Right lobe of liver (tissue), 6 donors: ENCODE results near the gene SERPINB10. TPM values are rescaled to one million over a fixed set of nuclear protein-coding genes. Genes with fewer than 3 reads are reported as not detected.

ENCODE experiments used
- ATAC-seq, 4 donors: fragments of 200-7000 bp; cut with Tn5 transposase; one replicate each; pipeline ENCODE4 v1.9.1; 2020; ENCODE audit warnings: mild to moderate bottlenecking in 4 of 4, moderate library complexity in 4 of 4
- DNase-seq, 3 donors: peaks; one replicate each; pipeline ENCODE4 v3.0.0-alpha.2; 2020
- H3K27ac ChIP-seq, 3 donors: fragments of 200-600 bp; one replicate each; pipeline ENCODE4 v1.8.0; 2022
- H3K27me3 ChIP-seq, 2 donors: fragments of 200-600 bp; one replicate each; pipeline ENCODE4 v1.8.0; 2022
- H3K36me3 ChIP-seq, 4 donors: fragments of 200-600 bp; sonication (generic) in 1 of 4; one replicate each; pipeline versions ENCODE4 v1.5.1 to v1.8.0; 2017 to 2022; ENCODE audit warnings: control low read depth in 1 of 4
- H3K4me1 ChIP-seq, 4 donors: fragments of 200-600 bp; sonication (generic) in 1 of 4; one replicate each; pipeline versions ENCODE4 v1.5.1 to v1.8.0; 2017 to 2022; ENCODE audit warnings: control low read depth in 1 of 4
- H3K4me3 ChIP-seq, 3 donors: fragments of 200-600 bp; one replicate each; pipeline ENCODE4 v1.8.0; 2022
- H3K9me3 ChIP-seq, 4 donors: fragments of 200-600 bp; sonication (generic) in 1 of 4; one replicate each; pipeline versions ENCODE4 v1.5.1 to v1.8.0; 2017 to 2022; ENCODE audit warnings: control low read depth in 1 of 4
- POLR2A ChIP-seq: fragments of 450-650 bp; IDR thresholded peaks from one replicate; pipeline ENCODE4 v1.6.1; 2017; ENCODE audit warnings: antibody characterized with exemption, mild to moderate bottlenecking
- WGBS: methylation state at CpG from one replicate; pipeline ENCODE4 v1.1.6; 2018; ENCODE audit warnings: low coverage, low lambda C conversion rate; ENCODE audit not compliant: insufficient coverage; ENCODE audit errors: missing lambda C conversion rate; 5-methylcytosine and 5-hydroxymethylcytosine counted together
- intact Hi-C, 2 donors: fragments of 100-400 bp; cut with DNase I; formaldehyde crosslinking; loops; one replicate each; pipeline versions ENCODE4 v1.11.2 to v1.14.1; 2022
- total RNA-seq, 6 experiments: library from RNA; depleted of rRNA in 2 of 6; stranded (reverse); fragments of >200 nt in 2 of 6; fragmentation: NEBNext Ultra II Directional in 3 of 6; extraction: Animal tissue kit (Norgen Biotek cat#: 25700) in 3 of 6; gene quantifications; one replicate each; pipeline versions ENCODE4 v1.1.0 to v1.2.4, GENCODE V29; 2016 to 2023
- TF ChIP-seq, protein P1 (sequence below), 4 donors: fragments of 200-600 bp in 3 of 4; fragments of 450-650 bp in 1 of 4; IDR thresholded peaks; one replicate each; pipeline versions ENCODE4 v1.5.1 to v1.8.0; 2016 to 2022; ENCODE audit warnings: antibody characterized with exemption in 4 of 4, mild to moderate bottlenecking in 2 of 4
- donor health status: DM: no; HTN: yes; CAD: no.
- donor health status: DM: no; HTN: no; CAD: no.
- donor health status: DM: no; HTN: no; CAD: no.
- donor health status: DM: no; HTN: yes; CAD: no.
- donor health status: DM: no; HTN: yes; CAD: no.

Gene SERPINB10
- total RNA-seq, 6 experiments from 2014 or later, result 0.24 TPM; not detected in 5

DNA sequence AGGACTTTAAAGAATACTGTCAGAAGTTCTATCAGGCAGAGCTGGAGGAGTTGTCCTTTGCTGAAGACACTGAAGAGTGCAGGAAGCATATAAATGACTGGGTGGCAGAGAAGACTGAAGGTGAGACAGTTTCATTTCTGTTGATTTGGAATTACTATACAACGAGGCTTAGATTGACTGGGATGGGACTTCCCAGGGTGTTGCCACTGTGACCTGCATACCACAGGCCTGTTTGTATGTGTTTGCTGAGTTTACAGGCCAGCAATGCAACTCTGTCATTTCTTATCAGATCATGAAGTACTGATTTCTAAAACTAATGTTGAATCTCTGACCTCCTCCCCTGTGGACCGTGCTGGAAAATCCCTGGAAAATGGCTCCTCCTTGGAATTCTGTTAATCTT is 74.0 kb downstream of the SERPINB10 start:
- ATAC-seq, result peak; percentile 38 to 92 (median 64)
- peaks cover 0 to 31% (median 2%) of the 10 kb centered on the region in 4 donors for H3K36me3 ChIP-seq
- H3K4me3 ChIP-seq, result no peak overlapping the region
- no peak for DNase-seq
- H3K9me3 ChIP-seq, result no peaks in the 10 kb centered on the region
- intact Hi-C loops, result no loop called here
- no peaks in the 10 kb centered on the region for H3K27me3 ChIP-seq
- peaks cover 0 to 13% (median 2%) of the 10 kb centered on the region in 4 donors for H3K4me1 ChIP-seq
- TF ChIP-seq POLR2A, result no peak
- 20% methylated on average over 1 of the region's 2 CpGs for WGBS
- H3K27ac ChIP-seq, result peak overlapping the region in 1 of 3 donors; percentile 15

DNA sequence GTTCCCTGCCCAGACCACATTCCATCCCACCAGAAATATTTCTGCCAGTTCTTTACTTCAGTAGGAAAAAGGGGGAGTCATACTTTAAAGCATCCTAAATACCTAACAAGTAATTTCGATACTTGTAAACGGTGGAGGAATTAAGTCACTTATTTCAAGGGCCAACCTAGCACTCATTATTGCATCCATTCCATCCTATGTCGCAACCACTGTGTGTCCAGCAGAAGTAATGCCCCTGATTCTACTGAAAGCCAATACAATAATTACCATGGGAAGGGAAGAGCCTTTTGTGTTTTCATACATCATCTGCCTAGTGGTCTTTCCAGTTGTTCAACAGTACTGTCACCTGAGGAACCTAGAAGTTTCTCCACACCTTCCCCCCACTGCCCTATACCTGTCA is 74.6 kb downstream of the SERPINB10 start:
- Histone ChIP-seq H3K4me3 (no peak overlapping the region), H3K4me1 (peaks cover 0 to 13% (median 2%) of the 10 kb centered on the region in 4 donors), H3K27me3 (no peaks in the 10 kb centered on the region), H3K36me3 (peaks cover 0 to 37% (median 2%) of the 10 kb centered on the region in 4 donors), H3K9me3 (no peaks in the 10 kb centered on the region), H3K27ac (no peak overlapping the region)
- no peak for TF ChIP-seq POLR2A
- TF ChIP-seq, protein P1, sequence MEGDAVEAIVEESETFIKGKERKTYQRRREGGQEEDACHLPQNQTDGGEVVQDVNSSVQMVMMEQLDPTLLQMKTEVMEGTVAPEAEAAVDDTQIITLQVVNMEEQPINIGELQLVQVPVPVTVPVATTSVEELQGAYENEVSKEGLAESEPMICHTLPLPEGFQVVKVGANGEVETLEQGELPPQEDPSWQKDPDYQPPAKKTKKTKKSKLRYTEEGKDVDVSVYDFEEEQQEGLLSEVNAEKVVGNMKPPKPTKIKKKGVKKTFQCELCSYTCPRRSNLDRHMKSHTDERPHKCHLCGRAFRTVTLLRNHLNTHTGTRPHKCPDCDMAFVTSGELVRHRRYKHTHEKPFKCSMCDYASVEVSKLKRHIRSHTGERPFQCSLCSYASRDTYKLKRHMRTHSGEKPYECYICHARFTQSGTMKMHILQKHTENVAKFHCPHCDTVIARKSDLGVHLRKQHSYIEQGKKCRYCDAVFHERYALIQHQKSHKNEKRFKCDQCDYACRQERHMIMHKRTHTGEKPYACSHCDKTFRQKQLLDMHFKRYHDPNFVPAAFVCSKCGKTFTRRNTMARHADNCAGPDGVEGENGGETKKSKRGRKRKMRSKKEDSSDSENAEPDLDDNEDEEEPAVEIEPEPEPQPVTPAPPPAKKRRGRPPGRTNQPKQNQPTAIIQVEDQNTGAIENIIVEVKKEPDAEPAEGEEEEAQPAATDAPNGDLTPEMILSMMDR (IDR thresholded peaks at IDR 0.05), result no peak
- 60% methylated on average over 3 of the region's 3 CpGs for WGBS
- intact Hi-C loops, result no loop called here
- DNase-seq (no peak), ATAC-seq (no peak)

Other genes with a start within 250 kb of the SERPINB10 start
- not detected for gene SERPINB3, start 246.1 kb upstream of the SERPINB10 start, total RNA-seq
- gene SERPINB11, start 205.0 kb upstream of the SERPINB10 start, total RNA-seq, result not detected
- not detected for gene SERPINB7, start 132.5 kb upstream of the SERPINB10 start, total RNA-seq
- gene SERPINB2, start 20.3 kb upstream of the SERPINB10 start, total RNA-seq, result not detected
- gene HMSD, start 41.3 kb downstream of the SERPINB10 start, total RNA-seq, result under 1 TPM in 2 of 6 experiments, not detected in 4; 0.27 to 0.37 TPM
- gene SERPINB8, start 62.1 kb downstream of the SERPINB10 start, total RNA-seq, result 10 to 100 TPM in 4 of 6 experiments, 1 to 10 TPM in 2; 2.8 to 44.2 (median 16.8) TPM
- gene LINC00305, start 241.1 kb downstream of the SERPINB10 start, total RNA-seq, result not detected